ENCODE data around the gene INAFM1.

DNA sequence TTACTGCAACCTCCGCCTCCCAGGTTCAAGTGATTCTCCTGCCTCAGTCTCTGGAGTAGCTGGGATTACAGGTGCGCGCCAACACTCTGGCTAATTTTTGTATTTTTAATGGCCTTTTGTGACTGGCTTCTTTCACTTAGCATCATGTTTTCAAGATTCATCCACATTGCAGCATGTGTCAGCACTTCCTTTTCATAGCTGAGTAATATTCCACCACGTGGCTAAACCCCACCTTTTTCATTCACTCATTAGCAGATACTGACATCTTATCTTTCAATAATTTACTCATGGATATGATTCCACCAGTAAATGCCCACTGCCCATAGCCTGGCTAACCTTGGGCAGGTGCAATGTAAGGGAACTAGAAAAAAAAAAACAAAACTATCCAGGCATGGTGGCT, 41.8 kb downstream of the INAFM1 start:
- TF ChIP-seq, protein P1, sequence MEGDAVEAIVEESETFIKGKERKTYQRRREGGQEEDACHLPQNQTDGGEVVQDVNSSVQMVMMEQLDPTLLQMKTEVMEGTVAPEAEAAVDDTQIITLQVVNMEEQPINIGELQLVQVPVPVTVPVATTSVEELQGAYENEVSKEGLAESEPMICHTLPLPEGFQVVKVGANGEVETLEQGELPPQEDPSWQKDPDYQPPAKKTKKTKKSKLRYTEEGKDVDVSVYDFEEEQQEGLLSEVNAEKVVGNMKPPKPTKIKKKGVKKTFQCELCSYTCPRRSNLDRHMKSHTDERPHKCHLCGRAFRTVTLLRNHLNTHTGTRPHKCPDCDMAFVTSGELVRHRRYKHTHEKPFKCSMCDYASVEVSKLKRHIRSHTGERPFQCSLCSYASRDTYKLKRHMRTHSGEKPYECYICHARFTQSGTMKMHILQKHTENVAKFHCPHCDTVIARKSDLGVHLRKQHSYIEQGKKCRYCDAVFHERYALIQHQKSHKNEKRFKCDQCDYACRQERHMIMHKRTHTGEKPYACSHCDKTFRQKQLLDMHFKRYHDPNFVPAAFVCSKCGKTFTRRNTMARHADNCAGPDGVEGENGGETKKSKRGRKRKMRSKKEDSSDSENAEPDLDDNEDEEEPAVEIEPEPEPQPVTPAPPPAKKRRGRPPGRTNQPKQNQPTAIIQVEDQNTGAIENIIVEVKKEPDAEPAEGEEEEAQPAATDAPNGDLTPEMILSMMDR (IDR thresholded peaks at IDR 0.05; ENCODE audit: poor library complexity), result no peak
- TF ChIP-seq EZH2phosphoT487 (IDR thresholded peaks at IDR 0.05; ENCODE audit: low read depth, severe bottlenecking, unreplicated experiment), result no peak
